Liver (tissue), 3 donors: ENCODE results near the gene CYCS.

Experiments
- EGR1 ChIP-seq, 2 donors: IDR thresholded peaks; 2 replicates each; pipeline ENCODE4 v1.6.1; 2016 to 2018; ENCODE audit warnings: antibody characterized with exemption in 2 of 2, low read depth in 2 of 2
- HNF4G ChIP-seq: IDR thresholded peaks from 2 replicates; pipeline ENCODE4 v1.6.1; 2016; ENCODE audit warnings: antibody characterized with exemption
- RAD21 ChIP-seq, 2 donors: IDR thresholded peaks; 2 replicates each; pipeline ENCODE4 v1.6.1; 2016; ENCODE audit warnings: antibody characterized with exemption in 2 of 2, mild to moderate bottlenecking in 2 of 2
- TAF1 ChIP-seq: conservative IDR thresholded peaks from 2 replicates; pipeline ENCODE4 v1.6.1; 2016; ENCODE audit warnings: antibody characterized with exemption, mild to moderate bottlenecking
- TF ChIP-seq, protein P1 (sequence below): fragments of 150-350 bp; IDR thresholded peaks from 2 replicates; pipeline ENCODE4 v1.5.1; 2017; ENCODE audit warnings: improper control_type of control experiment, low read depth, low read length; ENCODE audit not compliant: missing input control
- TF ChIP-seq, protein P2 (sequence below): IDR thresholded peaks from 2 replicates; pipeline ENCODE4 v1.6.1; 2016; ENCODE audit warnings: antibody characterized with exemption
- donor health status: healthy.
- donor health status: healthy.

DNA sequence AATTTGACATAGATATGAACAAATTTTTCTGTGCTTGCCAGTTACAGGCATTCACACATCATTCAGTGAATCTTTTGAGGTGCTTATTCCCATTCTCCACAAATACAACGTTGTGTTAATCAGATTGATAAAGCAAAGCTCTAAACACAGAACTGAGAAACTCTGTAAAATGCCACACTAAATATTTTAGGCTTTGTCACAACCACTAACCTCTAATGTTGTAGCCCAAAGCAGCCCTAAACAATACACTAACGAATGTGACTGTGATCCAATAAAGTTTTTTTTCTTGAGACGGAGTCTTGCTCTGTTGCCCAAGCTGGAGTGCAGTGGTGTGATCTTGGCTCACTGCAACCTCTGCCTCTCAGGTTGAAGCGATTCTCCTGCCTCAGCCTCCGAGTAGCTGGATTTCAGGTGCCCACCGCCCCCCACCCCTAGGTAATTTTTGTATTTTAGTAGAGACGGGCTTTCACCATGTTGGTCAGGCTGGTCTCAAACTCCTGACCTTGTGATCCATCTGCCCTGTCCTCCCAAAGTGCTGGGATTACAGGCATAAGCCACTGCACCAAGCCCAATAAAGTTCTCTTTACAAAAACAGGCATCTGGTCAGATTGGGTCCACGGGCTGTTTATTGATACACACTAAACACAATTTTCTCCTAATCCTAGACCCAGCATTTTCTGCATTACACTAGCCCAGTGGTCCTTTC, 6.9 kb downstream of the CYCS start:
- TF ChIP-seq, protein P1, sequence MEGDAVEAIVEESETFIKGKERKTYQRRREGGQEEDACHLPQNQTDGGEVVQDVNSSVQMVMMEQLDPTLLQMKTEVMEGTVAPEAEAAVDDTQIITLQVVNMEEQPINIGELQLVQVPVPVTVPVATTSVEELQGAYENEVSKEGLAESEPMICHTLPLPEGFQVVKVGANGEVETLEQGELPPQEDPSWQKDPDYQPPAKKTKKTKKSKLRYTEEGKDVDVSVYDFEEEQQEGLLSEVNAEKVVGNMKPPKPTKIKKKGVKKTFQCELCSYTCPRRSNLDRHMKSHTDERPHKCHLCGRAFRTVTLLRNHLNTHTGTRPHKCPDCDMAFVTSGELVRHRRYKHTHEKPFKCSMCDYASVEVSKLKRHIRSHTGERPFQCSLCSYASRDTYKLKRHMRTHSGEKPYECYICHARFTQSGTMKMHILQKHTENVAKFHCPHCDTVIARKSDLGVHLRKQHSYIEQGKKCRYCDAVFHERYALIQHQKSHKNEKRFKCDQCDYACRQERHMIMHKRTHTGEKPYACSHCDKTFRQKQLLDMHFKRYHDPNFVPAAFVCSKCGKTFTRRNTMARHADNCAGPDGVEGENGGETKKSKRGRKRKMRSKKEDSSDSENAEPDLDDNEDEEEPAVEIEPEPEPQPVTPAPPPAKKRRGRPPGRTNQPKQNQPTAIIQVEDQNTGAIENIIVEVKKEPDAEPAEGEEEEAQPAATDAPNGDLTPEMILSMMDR, result no peak
- no peak for TF ChIP-seq HNF4G
- TF ChIP-seq TAF1, result no peak
- TF ChIP-seq EGR1 (IDR thresholded peaks at IDR 0.05; ENCODE audit: low read depth in 2 of 2), result no peak
- TF ChIP-seq, protein P2, sequence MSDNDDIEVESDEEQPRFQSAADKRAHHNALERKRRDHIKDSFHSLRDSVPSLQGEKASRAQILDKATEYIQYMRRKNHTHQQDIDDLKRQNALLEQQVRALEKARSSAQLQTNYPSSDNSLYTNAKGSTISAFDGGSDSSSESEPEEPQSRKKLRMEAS, result no peak
- no peak for TF ChIP-seq RAD21 (IDR thresholded peaks at IDR 0.05)
